Endothelial cell of umbilical vein (primary cell): ENCODE data around the gene RNASE13.

Experiments used
- FOS ChIP-seq: IDR thresholded peaks from 2 replicates; pipeline ENCODE4 v1.6.1; 2011; ENCODE audit warnings: mild to moderate bottlenecking, low read length, moderate library complexity, borderline replicate concordance; ENCODE audit not compliant: insufficient read depth
- JUN ChIP-seq: IDR thresholded peaks from 2 replicates; pipeline ENCODE4 v1.6.1; 2011; ENCODE audit warnings: borderline replicate concordance, low read depth; ENCODE audit not compliant: insufficient read length, insufficient read depth
- POLR2A ChIP-seq: IDR thresholded peaks from 2 replicates; pipeline ENCODE4 v1.6.1; 2012; ENCODE audit warnings: low read depth, mild to moderate bottlenecking, control low read depth, low read length
- POLR2AphosphoS5 ChIP-seq: IDR thresholded peaks from 2 replicates; pipeline ENCODE4 v1.6.1; 2012; ENCODE audit warnings: low read depth, mild to moderate bottlenecking, control low read depth, low read length, moderate library complexity; ENCODE audit not compliant: insufficient read depth
- TF ChIP-seq, protein P1 (sequence below), 2 donors: IDR thresholded peaks; 1 replicate in 1 of 2; 2 replicates in 1 of 2; pipeline ENCODE4 v1.5.1; 2011; ENCODE audit warnings: low read length in 2 of 2, mild to moderate bottlenecking in 2 of 2, moderate library complexity in 2 of 2, control low read depth in 1 of 2, inconsistent platforms in 1 of 2, low read depth in 1 of 2; ENCODE audit not compliant: insufficient read depth in 1 of 2; ENCODE audit errors: extremely low read depth in 1 of 2

DNA sequence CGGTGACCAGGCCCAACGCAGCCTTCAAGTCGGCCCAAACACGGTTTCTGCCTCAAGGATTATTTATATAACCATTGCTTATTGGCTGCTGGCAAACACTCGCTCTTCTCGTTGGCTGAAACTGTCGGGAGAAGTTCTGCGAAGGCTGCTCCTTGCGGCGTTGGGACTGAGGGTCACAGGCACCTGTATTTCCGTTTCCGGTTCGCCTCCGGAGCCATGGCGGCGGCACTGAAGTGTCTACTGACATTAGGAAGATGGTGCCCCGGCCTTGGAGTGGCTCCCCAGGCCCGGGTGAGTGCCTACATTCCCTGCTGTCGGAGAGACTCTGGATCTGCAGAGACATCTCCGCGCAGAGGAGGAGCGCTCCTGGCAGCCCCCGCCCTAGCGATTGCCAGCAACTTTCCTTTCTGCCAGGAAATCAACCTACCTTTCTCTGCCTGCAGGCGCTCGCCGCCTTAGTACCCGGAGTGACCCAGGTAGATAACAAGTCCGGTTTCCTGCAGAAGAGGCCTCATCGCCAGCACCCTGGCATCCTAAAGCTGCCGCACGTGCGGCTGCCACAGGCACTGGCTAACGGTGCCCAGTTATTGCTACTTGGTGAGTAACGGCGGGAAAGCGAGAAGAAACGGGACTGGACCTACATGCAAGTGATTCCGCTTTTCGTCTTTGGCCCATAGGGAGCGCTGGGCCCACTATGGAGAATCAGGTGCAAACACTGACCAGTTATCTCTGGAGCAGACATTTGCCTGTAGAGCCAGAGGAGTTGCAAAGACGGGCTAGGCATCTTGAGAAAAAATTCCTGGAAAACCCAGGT lies 44.6 kb downstream of the RNASE13 start, which contains the start of gene METTL17:
- TF ChIP-seq JUN = no peak
- TF ChIP-seq, protein P1, sequence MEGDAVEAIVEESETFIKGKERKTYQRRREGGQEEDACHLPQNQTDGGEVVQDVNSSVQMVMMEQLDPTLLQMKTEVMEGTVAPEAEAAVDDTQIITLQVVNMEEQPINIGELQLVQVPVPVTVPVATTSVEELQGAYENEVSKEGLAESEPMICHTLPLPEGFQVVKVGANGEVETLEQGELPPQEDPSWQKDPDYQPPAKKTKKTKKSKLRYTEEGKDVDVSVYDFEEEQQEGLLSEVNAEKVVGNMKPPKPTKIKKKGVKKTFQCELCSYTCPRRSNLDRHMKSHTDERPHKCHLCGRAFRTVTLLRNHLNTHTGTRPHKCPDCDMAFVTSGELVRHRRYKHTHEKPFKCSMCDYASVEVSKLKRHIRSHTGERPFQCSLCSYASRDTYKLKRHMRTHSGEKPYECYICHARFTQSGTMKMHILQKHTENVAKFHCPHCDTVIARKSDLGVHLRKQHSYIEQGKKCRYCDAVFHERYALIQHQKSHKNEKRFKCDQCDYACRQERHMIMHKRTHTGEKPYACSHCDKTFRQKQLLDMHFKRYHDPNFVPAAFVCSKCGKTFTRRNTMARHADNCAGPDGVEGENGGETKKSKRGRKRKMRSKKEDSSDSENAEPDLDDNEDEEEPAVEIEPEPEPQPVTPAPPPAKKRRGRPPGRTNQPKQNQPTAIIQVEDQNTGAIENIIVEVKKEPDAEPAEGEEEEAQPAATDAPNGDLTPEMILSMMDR (IDR thresholded peaks at IDR 0.05; ENCODE audit: extremely low read depth in 1 of 2, insufficient read depth in 1 of 2, low read depth in 1 of 2, low read length in 2 of 2) = peak; percentile 29 to 40
- TF ChIP-seq POLR2A = peak; percentile 43
- peak; percentile 57 for TF ChIP-seq POLR2AphosphoS5
- TF ChIP-seq FOS = no peak
